Tibial artery (tissue), 4 donors: ENCODE data around the gene GFPT1.

Experiments used
- DNase-seq, 2 donors: peaks; one replicate each; pipeline ENCODE4 v3.0.0-alpha.2; 2019
- H3K27ac ChIP-seq, 2 donors: fragments of 200-600 bp; sonication (generic) in 1 of 2; 1 replicate in 1 of 2; 2 replicates in 1 of 2; pipeline ENCODE4 v1.5.1; 2018 to 2019; ENCODE audit warnings: mild to moderate bottlenecking in 1 of 2
- H3K27me3 ChIP-seq, 2 donors: fragments of 200-600 bp; sonication (generic) in 1 of 2; one replicate each; pipeline versions ENCODE4 v1.5.1 to v1.6.0; 2016 to 2019
- H3K36me3 ChIP-seq, 3 donors: fragments of 200-600 bp; sonication (generic) in 2 of 3; one replicate each; pipeline ENCODE4 v1.5.1; 2016 to 2019; ENCODE audit warnings: mild to moderate bottlenecking in 2 of 3
- H3K4me1 ChIP-seq, 4 donors: fragments of 200-600 bp; sonication (generic) in 2 of 4; 1 replicate in 3 of 4; 2 replicates in 1 of 4; pipeline ENCODE4 v1.5.1; 2016 to 2019
- H3K4me3 ChIP-seq, 2 donors: fragments of 200-600 bp; sonication (generic) in 1 of 2; 1 replicate in 1 of 2; 2 replicates in 1 of 2; pipeline ENCODE4 v1.5.1; 2018 to 2019; ENCODE audit warnings: mild to moderate bottlenecking in 2 of 2
- H3K9me3 ChIP-seq, 3 donors: fragments of 200-600 bp; sonication (generic) in 1 of 3; one replicate each; pipeline ENCODE4 v1.5.1; 2016 to 2019
- intact Hi-C: fragments of 100-400 bp; cut with DNase I; formaldehyde crosslinking; loops from one replicate; pipeline ENCODE4 v1.15.0; 2023; ENCODE audit warnings: low total_unique reads
- TF ChIP-seq, protein P1 (sequence below), 2 experiments: fragments of 200-600 bp in 1 of 2; fragments of 450-650 bp in 1 of 2; IDR thresholded peaks; one replicate each; pipeline ENCODE4 v1.5.1; 2017 to 2019; ENCODE audit warnings: antibody characterized with exemption in 2 of 2, mild to moderate bottlenecking in 1 of 2, moderate library complexity in 1 of 2

The GFPT1 gene

DNA sequence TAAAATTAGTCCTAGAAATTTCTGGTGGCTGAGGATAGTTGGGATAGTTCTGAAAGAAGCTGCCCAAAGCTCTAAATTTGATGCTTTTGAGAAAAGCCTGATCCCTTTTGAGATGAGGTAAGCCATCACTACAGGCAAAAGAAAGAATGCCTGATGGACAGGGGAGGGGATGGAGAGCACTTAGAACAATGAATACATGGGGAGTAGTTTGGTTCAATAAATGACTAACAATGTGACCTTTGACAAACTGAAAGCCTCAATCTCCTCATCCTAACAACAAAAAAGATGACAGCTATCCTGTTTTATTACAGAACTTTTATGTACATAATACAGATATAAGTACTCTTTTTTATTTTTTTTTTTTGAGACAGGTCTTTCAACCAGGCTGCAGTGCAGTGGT lies 42.7 kb downstream of the GFPT1 start:
- Histone ChIP-seq H3K27me3 (no peaks in the 10 kb centered on the region), H3K9me3 (no peaks in the 10 kb centered on the region), H3K36me3 (peaks cover 77 to 88% (median 83%) of the 10 kb centered on the region in 3 donors), H3K4me1 (peaks cover 0 to 18% (median 2%) of the 10 kb centered on the region in 4 donors), H3K27ac (no peak overlapping the region), H3K4me3 (no peak overlapping the region)
- TF ChIP-seq, protein P1, sequence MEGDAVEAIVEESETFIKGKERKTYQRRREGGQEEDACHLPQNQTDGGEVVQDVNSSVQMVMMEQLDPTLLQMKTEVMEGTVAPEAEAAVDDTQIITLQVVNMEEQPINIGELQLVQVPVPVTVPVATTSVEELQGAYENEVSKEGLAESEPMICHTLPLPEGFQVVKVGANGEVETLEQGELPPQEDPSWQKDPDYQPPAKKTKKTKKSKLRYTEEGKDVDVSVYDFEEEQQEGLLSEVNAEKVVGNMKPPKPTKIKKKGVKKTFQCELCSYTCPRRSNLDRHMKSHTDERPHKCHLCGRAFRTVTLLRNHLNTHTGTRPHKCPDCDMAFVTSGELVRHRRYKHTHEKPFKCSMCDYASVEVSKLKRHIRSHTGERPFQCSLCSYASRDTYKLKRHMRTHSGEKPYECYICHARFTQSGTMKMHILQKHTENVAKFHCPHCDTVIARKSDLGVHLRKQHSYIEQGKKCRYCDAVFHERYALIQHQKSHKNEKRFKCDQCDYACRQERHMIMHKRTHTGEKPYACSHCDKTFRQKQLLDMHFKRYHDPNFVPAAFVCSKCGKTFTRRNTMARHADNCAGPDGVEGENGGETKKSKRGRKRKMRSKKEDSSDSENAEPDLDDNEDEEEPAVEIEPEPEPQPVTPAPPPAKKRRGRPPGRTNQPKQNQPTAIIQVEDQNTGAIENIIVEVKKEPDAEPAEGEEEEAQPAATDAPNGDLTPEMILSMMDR (IDR thresholded peaks at IDR 0.05), result no peak
- DNase-seq, result no peak
- intact Hi-C loops, result no loop called here

- DNase-seq, result no peak
- TF ChIP-seq, protein P1 (IDR thresholded peaks at IDR 0.05), result no peak
- peak overlapping the region; percentile 8 to 60 for H3K27ac ChIP-seq
- H3K27me3 ChIP-seq, result no peaks in the 10 kb centered on the region
- no peaks in the 10 kb centered on the region for H3K9me3 ChIP-seq
- peaks cover 0 to 24% (median 2%) of the 10 kb centered on the region in 4 donors for H3K4me1 ChIP-seq
- H3K36me3 ChIP-seq, result peaks cover 60 to 88% (median 67%) of the 10 kb centered on the region in 3 donors
- H3K4me3 ChIP-seq, result no peak overlapping the region
- intact Hi-C loops, result no loop called here
Measured at GRCh38 chr2:69340101-69340775, 46.8 kb downstream of the GFPT1 start.

DNA sequence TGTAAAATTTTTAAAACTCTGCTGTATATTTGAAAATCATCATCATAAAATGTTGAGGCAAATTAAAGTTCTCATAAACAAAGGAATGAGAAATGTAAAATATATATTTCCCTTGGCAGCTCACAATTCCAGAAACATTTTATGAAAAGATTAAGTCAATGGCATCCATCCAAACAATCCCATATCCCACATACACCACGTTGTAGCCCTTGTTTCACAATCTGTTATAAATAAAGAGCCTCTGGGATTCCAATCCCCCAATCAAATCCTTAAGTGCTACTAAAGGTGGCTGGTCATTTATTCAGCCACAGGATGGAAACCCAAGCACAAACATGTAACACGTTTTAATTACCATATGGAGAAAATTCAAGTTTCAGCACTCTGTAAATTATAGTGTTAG lies 51.7 kb downstream of the GFPT1 start:
- Histone ChIP-seq H3K27ac (no peak overlapping the region), H3K36me3 (peaks cover 33 to 53% (median 48%) of the 10 kb centered on the region in 3 donors), H3K4me3 (no peak overlapping the region), H3K4me1 (peaks cover 0 to 18% (median 0%) of the 10 kb centered on the region in 4 donors), H3K27me3 (no peaks in the 10 kb centered on the region), H3K9me3 (no peaks in the 10 kb centered on the region)
- intact Hi-C loops, result no loop called here
- DNase-seq, result no peak
- TF ChIP-seq, protein P1 (IDR thresholded peaks at IDR 0.05), result no peak

DNA sequence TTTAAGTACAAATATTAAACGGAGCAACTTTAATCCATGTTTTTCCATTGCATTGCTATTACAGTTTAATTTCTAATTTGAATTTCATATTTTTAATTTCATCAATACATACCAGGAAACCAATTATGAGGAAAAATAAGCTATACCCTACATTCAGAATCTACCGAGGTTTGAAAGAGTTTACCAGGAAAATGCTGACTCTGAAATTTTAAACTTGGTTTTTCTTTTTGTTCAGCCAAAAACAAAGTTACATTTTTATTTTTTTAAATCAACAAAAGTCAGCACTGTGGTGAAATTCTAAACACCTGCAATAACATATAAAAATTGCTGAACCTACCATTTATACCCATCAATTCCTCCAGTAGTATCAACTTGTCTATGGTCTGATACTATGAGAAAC lies 53.7 kb downstream of the GFPT1 start:
- TF ChIP-seq, protein P1 (IDR thresholded peaks at IDR 0.05), result no peak
- H3K4me3 ChIP-seq, result no peak overlapping the region
- intact Hi-C loops, result no loop called here
- peaks cover 0 to 8% (median 0%) of the 10 kb centered on the region in 4 donors for H3K4me1 ChIP-seq
- H3K27me3 ChIP-seq, result no peaks in the 10 kb centered on the region
- peaks cover 40 to 61% (median 52%) of the 10 kb centered on the region in 3 donors for H3K36me3 ChIP-seq
- no peak for DNase-seq
- H3K9me3 ChIP-seq, result no peaks in the 10 kb centered on the region
- H3K27ac ChIP-seq, result no peak overlapping the region

- Histone ChIP-seq H3K36me3 (peaks cover 53 to 71% (median 53%) of the 10 kb centered on the region in 3 donors), H3K9me3 (no peaks in the 10 kb centered on the region), H3K4me3 (no peak overlapping the region), H3K4me1 (peaks cover 0 to 8% (median 0%) of the 10 kb centered on the region in 4 donors), H3K27me3 (no peaks in the 10 kb centered on the region), H3K27ac (no peak overlapping the region)
- intact Hi-C loops, result no loop called here
- TF ChIP-seq, protein P1 (IDR thresholded peaks at IDR 0.05), result no peak
- DNase-seq, result no peak
Measured at GRCh38 chr2:69330781-69331180, 56.2 kb downstream of the GFPT1 start.
